ENCODE results near the gene WDR4.
"Not testable (repeated sequence)": the region's sequence is repeated elsewhere in the genome, so short reads cannot be mapped to it uniquely, and the experiment has no call there.

WDR4 gene

GRCh38 chr21:42900446-42900845 is 21.1 kb upstream of the WDR4 start:
- Mint-ChIP-seq H3K27me3 (no peaks in the 10 kb centered on the region), H3K27ac (no peak overlapping the region), H3K4me1 (peaks cover 8% of the 10 kb centered on the region), H3K36me3 (peaks cover 42% of the 10 kb centered on the region), H3K9me3 (no peaks in the 10 kb centered on the region), H3K4me3 (no peak overlapping the region)
- no peak for ATAC-seq

- Mint-ChIP-seq H3K27ac (peak within 1 kb of the TSS; percentile 89), H3K4me3 (peak within 1 kb of the TSS; percentile 92), H3K36me3 (peaks cover 14% of the 10 kb centered on the region), H3K27me3 (no peaks in the 10 kb centered on the region), H3K9me3 (no peaks in the 10 kb centered on the region), H3K4me1 (peaks cover 11% of the 10 kb centered on the region)
- peak; percentile 99 for ATAC-seq
Observed at GRCh38 chr21:42892931-42893755, 13.8 kb upstream of the WDR4 start, which contains the start of gene NDUFV3. Gene NDUFV3, plus strand, starts transcription at chr21:42893309. Its CDS starts 25 bp downstream, at chr21:42893334.

DNA sequence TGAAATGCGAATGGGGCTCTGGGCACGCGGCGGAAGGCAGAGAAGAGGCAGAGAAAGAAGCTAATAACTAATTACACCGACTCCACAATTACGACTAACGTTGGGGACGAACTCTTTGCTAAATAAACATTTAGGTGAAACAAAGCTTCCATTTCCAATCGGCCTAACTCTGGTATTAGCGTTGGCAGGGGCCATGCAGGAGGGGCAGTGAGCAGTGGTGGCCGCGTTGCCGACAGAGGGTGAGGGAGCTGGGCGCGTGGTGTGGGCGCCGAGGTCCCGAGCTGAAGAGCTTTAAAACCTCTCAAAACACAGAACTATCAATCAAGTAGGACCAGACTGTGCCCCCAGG is 13.2 kb upstream of the WDR4 start:
- H3K9me3 Mint-ChIP-seq: no peaks in the 10 kb centered on the region
- H3K4me1 Mint-ChIP-seq: peaks cover 6% of the 10 kb centered on the region
- H3K27ac Mint-ChIP-seq: peak overlapping the region; percentile 89
- H3K4me3 Mint-ChIP-seq: peak overlapping the region; percentile 92
- ATAC-seq: no peak
- no peaks in the 10 kb centered on the region for H3K27me3 Mint-ChIP-seq
- H3K36me3 Mint-ChIP-seq: peaks cover 8% of the 10 kb centered on the region

- Mint-ChIP-seq H3K27ac (no peak overlapping the region), H3K4me1 (peaks cover 2% of the 10 kb centered on the region), H3K4me3 (no peak overlapping the region), H3K27me3 (no peaks in the 10 kb centered on the region), H3K9me3 (no peaks in the 10 kb centered on the region), H3K36me3 (peaks cover 6% of the 10 kb centered on the region)
- ATAC-seq: no peak
Observed at GRCh38 chr21:42887326-42887725, 8.0 kb upstream of the WDR4 start.

DNA sequence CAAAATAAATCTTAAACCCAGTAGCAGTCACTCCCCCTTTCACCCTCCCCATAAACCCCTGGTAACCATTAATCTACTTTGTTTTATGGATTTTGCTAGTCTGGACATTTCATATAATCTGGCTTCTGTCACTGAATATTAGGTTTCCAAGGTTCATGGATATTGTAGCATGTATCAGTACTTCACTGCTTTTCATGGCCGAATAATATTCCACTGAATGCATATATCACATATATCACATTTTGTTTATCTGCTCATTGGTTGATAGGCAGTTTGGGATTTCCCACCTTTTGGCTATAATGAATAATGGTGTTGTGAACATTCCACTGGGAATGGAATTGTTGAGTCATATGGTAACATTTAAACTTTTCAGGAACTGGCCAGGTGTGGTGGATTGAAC is 4.6 kb upstream of the WDR4 start:
- no peak overlapping the region for H3K4me3 Mint-ChIP-seq
- no peak for ATAC-seq
- H3K27me3 Mint-ChIP-seq: no peaks in the 10 kb centered on the region
- H3K4me1 Mint-ChIP-seq: peaks cover 16% of the 10 kb centered on the region
- no peaks in the 10 kb centered on the region for H3K9me3 Mint-ChIP-seq
- peaks cover 6% of the 10 kb centered on the region for H3K36me3 Mint-ChIP-seq
- no peak overlapping the region for H3K27ac Mint-ChIP-seq

DNA sequence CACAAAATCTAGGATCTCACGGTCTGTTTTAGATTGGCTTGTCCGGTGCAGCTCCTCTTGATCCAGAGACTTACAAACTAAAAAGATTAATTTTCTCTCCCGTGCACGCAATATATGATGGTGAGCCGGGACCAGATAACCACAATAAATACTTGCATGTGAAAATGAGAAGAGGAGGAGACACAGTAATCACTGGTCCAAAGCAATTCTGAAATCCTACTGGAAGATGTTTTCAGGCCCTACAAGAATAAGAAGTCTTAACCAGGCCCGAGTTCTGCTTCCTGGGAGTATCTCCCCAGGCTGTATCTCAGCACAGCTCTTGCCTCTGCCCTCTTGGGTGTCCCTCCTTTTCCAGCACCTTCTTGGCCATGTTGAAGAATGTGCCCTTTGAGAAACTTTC is 1.0 kb upstream of the WDR4 start:
- no peak for ATAC-seq
- H3K36me3 Mint-ChIP-seq: peaks cover 13% of the 10 kb centered on the region
- peaks cover 28% of the 10 kb centered on the region for H3K4me1 Mint-ChIP-seq
- H3K27ac Mint-ChIP-seq: peak overlapping the region; percentile 98
- no peaks in the 10 kb centered on the region for H3K9me3 Mint-ChIP-seq
- peak overlapping the region; percentile 87 for H3K4me3 Mint-ChIP-seq
- H3K27me3 Mint-ChIP-seq: no peaks in the 10 kb centered on the region

DNA sequence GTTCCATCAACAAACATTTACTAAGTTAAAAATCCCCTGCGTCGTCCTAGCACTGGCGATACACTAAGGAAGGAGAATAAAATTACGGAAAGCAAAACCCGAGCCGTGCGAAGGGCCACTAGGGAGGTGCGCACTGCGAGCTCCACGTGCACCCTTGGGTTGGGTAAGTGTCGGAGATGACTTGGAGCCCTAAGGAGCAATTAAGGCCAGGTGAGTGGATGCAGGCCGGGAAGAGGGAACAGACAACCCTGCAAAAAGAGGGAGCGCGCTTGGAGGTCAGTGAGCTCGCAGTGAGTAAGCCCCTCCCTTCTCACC is 704 bp downstream of the WDR4 start:
- Mint-ChIP-seq H3K27me3 (no peaks in the 10 kb centered on the region), H3K36me3 (peaks cover 15% of the 10 kb centered on the region), H3K9me3 (no peaks in the 10 kb centered on the region), H3K27ac (peak overlapping the region; percentile 98), H3K4me1 (peaks cover 28% of the 10 kb centered on the region), H3K4me3 (peak overlapping the region; percentile 87)
- peak; percentile 45 for ATAC-seq

DNA sequence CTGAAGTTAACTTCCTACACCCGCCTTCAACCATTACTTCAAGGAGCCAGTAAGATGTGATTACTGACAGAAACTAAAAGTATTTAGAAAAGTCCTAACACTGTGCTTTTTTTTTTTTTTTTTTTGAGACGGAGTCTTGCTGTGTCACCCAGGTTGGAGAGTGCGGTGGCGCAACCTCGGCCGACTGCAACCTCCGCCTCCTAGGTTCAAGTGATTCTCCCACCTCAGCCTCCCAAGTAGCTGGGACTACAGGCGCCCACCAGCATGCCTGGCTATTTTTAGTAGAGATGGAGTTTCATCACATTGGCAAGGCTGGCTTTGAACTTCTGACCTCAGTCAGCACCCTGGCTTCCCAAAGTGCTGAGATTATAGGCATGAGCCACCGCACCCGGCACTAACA is 3.5 kb downstream of the WDR4 start:
- H3K9me3 Mint-ChIP-seq, ATAC-seq, H3K27me3 Mint-ChIP-seq, H3K27ac Mint-ChIP-seq, H3K4me3 Mint-ChIP-seq: not testable (repeated sequence)
- Mint-ChIP-seq H3K4me1 (peaks cover 26% of the 10 kb centered on the region), H3K36me3 (peaks cover 25% of the 10 kb centered on the region)

DNA sequence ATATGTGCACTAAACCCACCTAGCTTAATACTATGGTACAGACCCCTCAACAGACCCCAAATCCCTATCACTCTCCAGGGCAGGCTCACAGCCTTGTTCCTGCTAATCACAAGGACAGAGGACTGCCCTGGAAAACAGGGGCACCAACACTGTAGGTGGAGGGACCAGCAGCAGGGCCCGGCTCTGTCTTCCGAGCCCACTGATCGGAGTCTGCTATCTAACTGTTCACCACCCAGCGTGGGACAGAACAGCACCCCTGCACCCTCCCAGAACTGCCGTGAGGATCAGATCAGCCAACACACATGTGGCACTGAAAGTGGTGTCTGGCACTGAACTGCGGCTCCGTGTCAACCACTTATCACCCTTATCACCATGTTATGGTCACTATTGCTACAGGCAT is 6.2 kb downstream of the WDR4 start:
- ATAC-seq: no peak
- Mint-ChIP-seq H3K36me3 (peaks cover 45% of the 10 kb centered on the region), H3K9me3 (no peaks in the 10 kb centered on the region), H3K27me3 (no peaks in the 10 kb centered on the region), H3K4me3 (no peak overlapping the region), H3K4me1 (peaks cover 5% of the 10 kb centered on the region), H3K27ac (no peak overlapping the region)

DNA sequence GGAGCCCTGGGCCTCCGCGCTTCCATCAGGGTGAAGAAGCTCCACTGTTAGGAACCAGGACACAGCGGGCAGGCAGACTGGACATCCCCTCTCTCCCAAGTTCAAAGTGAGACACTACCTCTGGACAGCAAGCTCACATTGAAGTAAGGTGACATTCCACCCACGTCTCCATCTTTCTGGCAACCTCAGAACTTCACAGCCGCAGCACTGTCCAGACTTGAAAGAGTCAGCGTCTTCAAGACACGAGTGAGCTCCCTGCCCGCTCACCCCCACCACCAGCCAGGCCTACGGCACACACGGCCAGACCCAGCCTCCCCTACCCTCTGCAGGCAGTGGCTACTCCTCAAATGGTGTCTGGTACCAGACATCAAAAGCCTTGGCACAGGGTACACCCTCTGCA is 11.1 kb downstream of the WDR4 start:
- no peak overlapping the region for H3K4me3 Mint-ChIP-seq
- H3K27ac Mint-ChIP-seq: no peak overlapping the region
- no peaks in the 10 kb centered on the region for H3K9me3 Mint-ChIP-seq
- H3K27me3 Mint-ChIP-seq: no peaks in the 10 kb centered on the region
- H3K36me3 Mint-ChIP-seq: peaks cover 64% of the 10 kb centered on the region
- peaks cover 18% of the 10 kb centered on the region for H3K4me1 Mint-ChIP-seq
- no peak for ATAC-seq

- no peak overlapping the region for H3K27ac Mint-ChIP-seq
- no peak overlapping the region for H3K4me3 Mint-ChIP-seq
- H3K27me3 Mint-ChIP-seq: no peaks in the 10 kb centered on the region
- peaks cover 76% of the 10 kb centered on the region for H3K36me3 Mint-ChIP-seq
- no peak for ATAC-seq
- peaks cover 23% of the 10 kb centered on the region for H3K4me1 Mint-ChIP-seq
- H3K9me3 Mint-ChIP-seq: no peaks in the 10 kb centered on the region
Observed at GRCh38 chr21:42865776-42866160, 13.6 kb downstream of the WDR4 start.

DNA sequence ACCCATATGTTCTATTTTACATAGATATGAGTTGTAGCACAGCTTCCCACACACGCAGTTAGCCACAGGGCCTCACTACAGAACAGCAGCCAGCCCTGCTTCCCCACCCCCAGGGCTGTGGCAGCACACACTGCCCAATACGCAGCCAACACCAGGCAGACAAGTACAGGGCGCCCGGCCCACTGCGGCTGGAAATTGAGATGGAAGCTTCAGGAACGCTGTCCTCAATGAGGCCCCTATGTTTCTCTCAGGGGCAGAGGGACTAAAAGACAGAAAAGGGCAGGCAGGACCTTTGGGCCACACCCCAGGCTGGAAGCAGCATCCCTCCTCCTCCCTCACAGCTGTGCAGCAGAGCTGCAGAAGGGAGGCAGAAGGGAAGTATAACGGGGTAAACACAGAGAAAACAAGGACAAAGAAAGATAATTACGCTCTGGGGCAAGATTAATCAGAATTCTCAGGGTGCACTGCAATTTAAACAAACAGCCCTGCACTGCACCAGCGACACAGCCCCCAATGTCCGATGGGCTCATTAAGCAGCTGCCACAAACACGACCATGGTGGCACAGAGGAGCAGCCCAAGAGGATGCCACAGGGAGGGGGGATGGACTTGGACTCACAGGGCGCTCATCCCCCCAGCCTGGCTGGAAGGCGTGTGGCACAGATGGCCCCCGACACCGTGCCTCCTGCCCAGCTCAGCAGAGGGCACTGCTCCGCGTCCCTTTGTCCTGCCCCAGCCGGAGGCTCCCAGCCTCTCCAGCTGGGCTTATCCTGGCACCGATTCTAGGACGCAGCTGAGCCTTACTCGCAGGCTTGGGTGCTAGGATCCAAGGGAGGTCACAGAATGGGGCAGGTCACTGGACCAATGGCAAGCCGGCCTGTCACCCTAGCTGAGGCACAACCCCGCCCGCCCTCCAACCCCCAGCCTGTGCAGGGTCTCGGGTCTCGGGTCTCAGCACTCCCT is 14.2 kb downstream of the WDR4 start:
- no peak for ATAC-seq
- no peaks in the 10 kb centered on the region for H3K27me3 Mint-ChIP-seq
- H3K4me1 Mint-ChIP-seq: peaks cover 23% of the 10 kb centered on the region
- H3K36me3 Mint-ChIP-seq: peaks cover 80% of the 10 kb centered on the region
- H3K4me3 Mint-ChIP-seq: no peak overlapping the region
- H3K27ac Mint-ChIP-seq: peak overlapping the region; percentile 2
- H3K9me3 Mint-ChIP-seq: no peaks in the 10 kb centered on the region

DNA sequence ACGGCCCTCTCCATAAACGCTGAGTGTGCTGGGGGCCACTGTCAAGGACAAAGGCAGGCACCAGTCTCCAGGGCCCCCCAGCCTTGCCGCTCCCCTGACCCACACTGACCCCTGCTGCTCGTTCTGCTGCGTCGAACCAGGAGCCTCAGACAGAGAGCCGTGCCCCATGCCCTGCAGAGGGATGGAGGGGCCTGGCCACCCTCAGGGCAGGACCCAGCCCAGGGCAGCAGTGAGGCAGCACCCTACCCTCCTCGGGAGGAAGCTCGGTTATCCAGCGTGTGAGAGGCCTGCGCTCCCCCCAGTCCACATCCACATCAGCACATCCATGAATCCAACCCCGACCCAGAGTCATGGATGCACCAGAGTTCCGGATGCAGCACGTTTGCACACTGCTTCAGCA is 15.1 kb downstream of the WDR4 start:
- no peaks in the 10 kb centered on the region for H3K27me3 Mint-ChIP-seq
- no peaks in the 10 kb centered on the region for H3K9me3 Mint-ChIP-seq
- H3K4me3 Mint-ChIP-seq: no peak overlapping the region
- peaks cover 23% of the 10 kb centered on the region for H3K4me1 Mint-ChIP-seq
- ATAC-seq: no peak
- peak overlapping the region; percentile 2 for H3K27ac Mint-ChIP-seq
- peaks cover 77% of the 10 kb centered on the region for H3K36me3 Mint-ChIP-seq

GRCh38 chr21:42863504-42863870 is 15.9 kb downstream of the WDR4 start:
- ATAC-seq: no peak
- peaks cover 80% of the 10 kb centered on the region for H3K36me3 Mint-ChIP-seq
- H3K27me3 Mint-ChIP-seq: no peaks in the 10 kb centered on the region
- no peak overlapping the region for H3K4me3 Mint-ChIP-seq
- peak overlapping the region; percentile 36 for H3K27ac Mint-ChIP-seq
- no peaks in the 10 kb centered on the region for H3K9me3 Mint-ChIP-seq
- peaks cover 23% of the 10 kb centered on the region for H3K4me1 Mint-ChIP-seq

GRCh38 chr21:42862774-42863503 is 16.4 kb downstream of the WDR4 start:
- Mint-ChIP-seq H3K27ac (peak overlapping the region; percentile 36), H3K27me3 (no peaks in the 10 kb centered on the region), H3K36me3 (peaks cover 78% of the 10 kb centered on the region), H3K4me1 (peaks cover 23% of the 10 kb centered on the region), H3K4me3 (no peak overlapping the region), H3K9me3 (no peaks in the 10 kb centered on the region)
- ATAC-seq: no peak

Data from stimulated activated memory B cell treated with anti-CD40 and anti-IgM and Interleukin-4, amounts not matched to agents 10 μg/mL and 1 μg/mL and 100 μg/mL, for 72 hours (primary cell).